GM21381 (cell line): ENCODE results near the gene PARS2.

Experiments
- ATAC-seq: cut with Tn5 transposase; IDR thresholded peaks from one replicate; pipeline ENCODE4 v1.9.1; 2021; ENCODE audit warnings: mild to moderate bottlenecking, moderate library complexity; ENCODE audit not compliant: unreplicated experiment

PARS2 gene

GRCh38 chr1:54742282-54742681 is 22.0 kb downstream of the PARS2 start:
- no peak for ATAC-seq

GRCh38 chr1:54741531-54741930 is 22.8 kb downstream of the PARS2 start:
- ATAC-seq: no peak

- no peak for ATAC-seq
Measured at GRCh38 chr1:54738244-54738643, 26.1 kb downstream of the PARS2 start.

GRCh38 chr1:54736685-54737084 is 27.6 kb downstream of the PARS2 start:
- no peak for ATAC-seq

DNA sequence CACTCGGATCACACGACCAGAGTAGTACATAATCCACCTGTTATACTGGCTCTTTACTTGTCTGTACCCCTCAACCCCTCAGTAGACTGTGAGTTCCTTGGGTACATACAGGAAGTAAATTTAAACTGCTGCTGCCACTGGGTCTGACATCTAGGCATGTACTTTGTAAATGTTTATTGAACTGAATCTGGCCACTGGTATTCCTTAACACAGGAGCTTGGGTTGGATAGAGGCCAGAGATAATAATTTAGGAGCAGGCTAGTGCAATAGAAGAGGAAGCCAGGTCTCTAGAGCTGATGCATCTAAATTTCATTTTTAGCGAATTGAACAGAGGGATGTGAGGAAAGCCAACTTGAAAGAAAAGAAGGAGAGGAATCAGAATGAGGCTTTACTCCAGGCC is 36.3 kb downstream of the PARS2 start:
- no peak for ATAC-seq

GRCh38 chr1:54724771-54725170 is 39.6 kb downstream of the PARS2 start:
- ATAC-seq: no peak

GRCh38 chr1:54723985-54724384 is 40.3 kb downstream of the PARS2 start:
- no peak for ATAC-seq

GRCh38 chr1:54721719-54722118 is 42.6 kb downstream of the PARS2 start:
- ATAC-seq: no peak

DNA sequence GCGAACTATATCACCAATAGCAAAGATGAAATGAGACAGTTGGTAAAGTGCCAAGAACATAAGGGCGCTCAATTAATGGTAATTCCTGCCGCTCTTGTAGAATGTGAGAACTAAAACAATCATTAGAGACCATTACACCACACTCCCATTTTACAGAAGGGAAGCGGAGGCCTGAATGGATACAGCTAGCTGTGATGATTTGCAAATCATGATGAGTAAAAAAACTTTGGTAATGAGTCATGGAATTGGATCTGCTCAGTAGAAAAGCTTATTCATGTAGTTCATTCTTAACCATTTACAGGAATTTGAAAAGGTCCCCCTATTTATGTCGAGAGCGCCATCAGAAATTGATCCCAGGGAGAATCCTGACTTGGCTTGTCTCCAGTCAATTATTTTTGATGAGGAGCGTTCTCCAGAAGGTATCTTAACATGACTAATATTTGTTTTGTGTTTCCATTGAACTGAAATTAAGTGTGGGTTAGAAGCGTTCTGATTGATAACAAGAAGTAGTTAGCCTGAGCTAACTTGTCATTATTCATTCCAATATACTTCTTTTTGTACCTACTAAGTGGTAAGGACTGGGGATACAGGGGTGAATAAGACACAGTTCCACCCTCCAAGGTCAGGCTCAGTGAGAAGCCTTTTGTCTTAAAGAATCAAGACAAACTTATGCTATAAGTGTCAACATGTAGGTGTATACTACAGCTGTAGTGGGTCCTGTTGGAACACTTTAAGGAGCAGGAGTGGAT is 47.9 kb downstream of the PARS2 start:
- ATAC-seq: no peak

GRCh38 chr1:54715493-54716298 is 48.6 kb downstream of the PARS2 start, which contains the start of gene TTC4:
Gene TTC4 (plus strand): TSS chr1:54715861. CDS start chr1:54715909, 48 bp downstream.
- ATAC-seq: peak; percentile 98

DNA sequence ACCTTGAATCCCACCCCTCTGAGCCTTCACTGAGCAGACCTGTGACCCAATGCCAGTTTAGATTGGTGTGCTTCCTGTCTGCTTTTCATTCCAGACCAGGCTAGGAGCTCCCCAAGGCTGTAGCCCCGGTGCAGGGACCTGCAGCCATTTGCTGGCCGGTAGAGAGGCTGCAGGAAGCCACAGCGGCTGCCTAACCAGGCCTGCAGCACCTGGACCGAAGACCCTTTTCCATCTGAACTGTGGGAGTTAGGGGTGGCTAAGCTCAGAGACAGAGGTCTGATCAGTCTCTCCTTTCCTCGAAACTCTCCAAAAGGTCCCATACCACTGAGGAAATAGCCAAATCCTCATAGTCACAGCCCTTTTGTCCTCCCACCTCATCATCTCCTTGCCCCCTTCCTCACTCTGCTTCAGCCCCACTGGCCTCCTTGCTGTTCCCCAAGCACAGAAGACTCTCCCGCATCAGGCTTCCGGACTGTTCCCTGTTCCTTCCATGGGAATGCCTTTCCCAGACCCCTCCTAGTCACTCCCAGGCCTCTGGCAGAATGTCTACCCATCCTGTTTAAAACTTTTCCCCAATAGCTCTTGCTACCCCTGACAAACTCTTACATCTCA is 49.3 kb downstream of the PARS2 start:
- no peak for ATAC-seq

DNA sequence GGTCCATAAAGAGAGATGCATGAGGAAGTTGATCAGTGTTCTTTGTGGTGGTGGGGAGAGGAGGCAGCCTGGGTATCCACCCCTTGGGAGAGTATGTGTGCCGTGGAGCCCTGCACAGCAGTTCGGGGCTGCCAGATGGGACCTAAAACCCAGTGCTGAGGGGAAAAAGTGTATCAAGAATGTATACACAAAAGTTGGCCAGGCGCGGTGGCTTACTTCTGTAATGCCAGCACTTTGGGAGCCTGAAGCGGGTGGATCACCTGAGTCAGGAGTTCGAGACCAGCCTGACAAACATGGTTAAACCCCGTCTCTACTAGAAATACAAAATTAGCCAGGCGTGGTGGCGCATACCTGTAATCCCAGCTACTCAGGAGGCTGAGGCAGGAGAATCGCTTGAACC is 52.8 kb downstream of the PARS2 start:
- ATAC-seq: no peak

GRCh38 chr1:54710841-54711240 is 53.5 kb downstream of the PARS2 start:
- ATAC-seq: no peak

DNA sequence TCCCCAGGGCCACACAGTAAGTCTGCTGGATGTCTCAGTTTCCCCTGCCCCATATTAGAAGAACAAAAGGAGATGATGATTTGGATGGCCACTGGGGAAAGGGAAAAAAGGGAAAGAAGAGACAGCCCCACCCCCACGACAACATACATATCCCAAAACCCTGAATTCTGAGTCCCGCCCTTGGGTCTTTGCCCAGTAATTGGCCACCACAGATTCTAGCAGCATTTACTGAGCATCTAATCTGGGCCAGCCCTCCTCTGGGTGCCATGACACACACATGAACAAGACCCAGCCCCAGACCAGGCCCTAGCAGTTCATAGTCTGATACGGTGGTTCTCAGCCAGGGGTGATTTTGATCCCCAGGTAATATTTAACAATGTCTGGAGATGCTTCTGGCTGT is 53.9 kb downstream of the PARS2 start:
- no peak for ATAC-seq

DNA sequence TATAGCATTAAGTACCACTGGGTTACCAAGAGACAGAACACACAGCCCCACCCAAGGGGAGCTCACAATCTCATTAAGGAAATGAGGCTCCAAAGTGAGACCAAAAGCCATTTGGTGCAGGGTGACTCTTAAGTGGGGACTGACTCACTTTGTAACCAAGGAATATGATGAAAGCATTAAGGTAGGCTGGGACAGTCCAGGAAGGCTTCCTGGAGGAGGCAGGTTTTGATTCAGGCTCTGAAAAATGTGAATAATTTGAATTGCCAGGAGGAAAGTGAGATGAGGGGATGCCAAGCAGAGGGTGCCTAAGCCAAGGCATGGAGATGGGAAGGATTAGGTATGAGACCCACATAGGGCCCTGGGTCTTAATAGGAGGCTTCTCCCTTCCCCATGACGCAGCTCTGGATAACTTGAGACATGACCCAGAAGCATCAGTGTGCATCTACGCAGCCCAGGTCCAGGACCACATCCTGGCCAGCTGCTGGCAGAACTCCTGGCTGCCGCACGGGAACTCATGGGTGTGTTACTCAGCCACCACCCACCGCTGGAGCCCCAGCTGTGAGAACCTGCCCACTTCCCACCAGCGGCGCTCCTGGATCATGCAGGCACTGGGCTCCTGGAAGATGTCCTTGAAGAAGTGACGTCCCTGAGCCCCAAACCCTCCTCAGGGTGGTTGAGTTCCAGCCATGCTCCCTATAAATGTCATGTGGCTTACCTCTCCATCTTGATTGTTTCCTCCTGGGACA is 54.6 kb downstream of the PARS2 start:
- ATAC-seq: no peak

GRCh38 chr1:54708385-54708784 is 55.9 kb downstream of the PARS2 start:
- no peak for ATAC-seq
